ENCODE measurements around the gene JPT2.

- TF ChIP-seq ZNF335 (tag by site-specific recombination; conservative IDR thresholded peaks at IDR 0.05) (no peak), ZNF121 (tag by site-specific recombination; IDR thresholded peaks at IDR 0.05) (no peak), TCF7L2 (IDR thresholded peaks at IDR 0.05; ENCODE audit: borderline replicate concordance, low read depth, low read length) (no peak), CTCF (tag by site-specific recombination; IDR thresholded peaks at IDR 0.05) (no peak), IKZF3 (tag by site-specific recombination; IDR thresholded peaks at IDR 0.05) (no peak), FEZF1 (tag by site-specific recombination; IDR thresholded peaks at IDR 0.05) (no peak), ZNF664 (tag by site-specific recombination; IDR thresholded peaks at IDR 0.05) (no peak), ZNF26 (tag by site-specific recombination; IDR thresholded peaks at IDR 0.05) (no peak), REPIN1 (tag by site-specific recombination; IDR thresholded peaks at IDR 0.05; ENCODE audit: low read depth) (no peak), YY1 (tag by site-specific recombination; IDR thresholded peaks at IDR 0.05) (no peak), SP2 (tag by site-specific recombination; IDR thresholded peaks at IDR 0.05) (no peak), ZNF133 (tag by site-specific recombination; IDR thresholded peaks at IDR 0.05) (no peak), ZNF146 (tag by site-specific recombination; IDR thresholded peaks at IDR 0.05) (no peak)
Measured at GRCh38 chr16:1715220-1715619, 37.1 kb downstream of the JPT2 start.
